Aorta (tissue), 5 donors: ENCODE data around the gene PHC1. TPM values are rescaled to one million over a fixed set of nuclear protein-coding genes. Genes with fewer than 3 reads are reported as not detected.
"Not testable (repeated sequence)": the region's sequence is repeated elsewhere in the genome, so short reads cannot be mapped to it uniquely, and the experiment has no call there.

ENCODE experiments used
- ATAC-seq: fragments of 200-7000 bp; cut with Tn5 transposase; one replicate; pipeline ENCODE4 v1.9.1; 2022; ENCODE audit warnings: moderate library complexity; ENCODE audit not compliant: low FRiP score
- DNase-seq, 2 donors: peaks; one replicate each; pipeline ENCODE4 v3.0.0-alpha.2; 2020
- H3K27ac ChIP-seq, 2 donors: one replicate each; pipeline ENCODE4 v1.5.1; 2013; ENCODE audit warnings: low read length in 2 of 2, mild to moderate bottlenecking in 2 of 2, moderate library complexity in 2 of 2, control low read depth in 1 of 2, inconsistent platforms in 1 of 2, low read depth in 1 of 2
- H3K27me3 ChIP-seq, 2 donors: one replicate each; pipeline ENCODE4 v1.6.1; 2013; ENCODE audit warnings: control low read depth in 1 of 2, low read length in 1 of 2, mild to moderate bottlenecking in 1 of 2, moderate library complexity in 1 of 2; ENCODE audit not compliant: insufficient read depth in 2 of 2, control insufficient read depth in 1 of 2
- H3K36me3 ChIP-seq, 2 donors: one replicate each; pipeline ENCODE4 v1.6.1; 2013; ENCODE audit warnings: control low read depth in 1 of 2, low read length in 1 of 2, mild to moderate bottlenecking in 1 of 2; ENCODE audit not compliant: insufficient read depth in 2 of 2, control insufficient read depth in 1 of 2
- H3K4me1 ChIP-seq, 2 donors: one replicate each; pipeline ENCODE4 v1.6.1; 2013; ENCODE audit warnings: low read length in 2 of 2, control low read depth in 1 of 2, mild to moderate bottlenecking in 1 of 2, moderate library complexity in 1 of 2; ENCODE audit not compliant: insufficient read depth in 2 of 2, control insufficient read depth in 1 of 2
- H3K4me3 ChIP-seq, 2 donors: one replicate each; pipeline ENCODE4 v1.5.1; 2013; ENCODE audit warnings: low read length in 2 of 2, control low read depth in 1 of 2, mild to moderate bottlenecking in 1 of 2
- H3K9me3 ChIP-seq: one replicate; pipeline ENCODE4 v1.6.1; 2013; ENCODE audit warnings: mild to moderate bottlenecking, low read length; ENCODE audit not compliant: control insufficient read depth
- WGBS, 2 donors: extraction: QIAGEN DNeasy Blood & Tissue Kit; methylation state at CpG; one replicate each; pipeline ENCODE4 v1.1.7; 2013; 5-methylcytosine and 5-hydroxymethylcytosine counted together
- intact Hi-C, 2 donors: fragments of 100-400 bp; cut with DNase I; formaldehyde crosslinking; loops; one replicate each; pipeline versions ENCODE4 v1.14.2 to v1.15.0; 2022
- long read RNA-seq, 2 donors: library from polyadenylated mRNA; unstranded; transcript quantifications; one replicate each; pipeline ENCODE4 v2.0.0, GENCODE V29; 2020 to 2021
- polyA plus RNA-seq, 2 donors: library from polyadenylated mRNA; stranded (reverse); fragments of 200-250 nt; gene quantifications; one replicate each; pipeline ENCODE4 v1.2.3, GENCODE V29; 2013
- total RNA-seq, 2 donors: library from RNA; stranded (reverse); fragmentation: NEBNext Ultra II Directional; extraction: Animal tissue kit (Norgen Biotek cat#: 25700); gene quantifications; one replicate each; pipeline ENCODE4 v1.2.1, GENCODE V29; 2021
- donor health status: healthy with polysubstance abuse.
- donor health status: Bipolar disorder and iron deficiency.
- donor health status: DM: no; HTN: no; CAD: no.
- donor health status: DM: no; HTN: no; CAD: no.
- donor health status: DM: yes; HTN: yes; CAD: no.

PHC1 gene
- total RNA-seq, result 10 to 100 TPM; 43.7 to 44.0 TPM
- 10 to 100 TPM; 10.5 to 58.3 TPM for polyA plus RNA-seq
- long read RNA-seq, donor 1, partial matches to known transcripts, result 20 of 22 reads
- long read RNA-seq, donor 1, other reads (novel, unspliced or antisense), result 0 of 22 reads
- long read RNA-seq, donor 2, partial matches to known transcripts, result 3 of 14 reads
- long read RNA-seq, donor 2, other reads (novel, unspliced or antisense), result 7 of 14 reads

DNA sequence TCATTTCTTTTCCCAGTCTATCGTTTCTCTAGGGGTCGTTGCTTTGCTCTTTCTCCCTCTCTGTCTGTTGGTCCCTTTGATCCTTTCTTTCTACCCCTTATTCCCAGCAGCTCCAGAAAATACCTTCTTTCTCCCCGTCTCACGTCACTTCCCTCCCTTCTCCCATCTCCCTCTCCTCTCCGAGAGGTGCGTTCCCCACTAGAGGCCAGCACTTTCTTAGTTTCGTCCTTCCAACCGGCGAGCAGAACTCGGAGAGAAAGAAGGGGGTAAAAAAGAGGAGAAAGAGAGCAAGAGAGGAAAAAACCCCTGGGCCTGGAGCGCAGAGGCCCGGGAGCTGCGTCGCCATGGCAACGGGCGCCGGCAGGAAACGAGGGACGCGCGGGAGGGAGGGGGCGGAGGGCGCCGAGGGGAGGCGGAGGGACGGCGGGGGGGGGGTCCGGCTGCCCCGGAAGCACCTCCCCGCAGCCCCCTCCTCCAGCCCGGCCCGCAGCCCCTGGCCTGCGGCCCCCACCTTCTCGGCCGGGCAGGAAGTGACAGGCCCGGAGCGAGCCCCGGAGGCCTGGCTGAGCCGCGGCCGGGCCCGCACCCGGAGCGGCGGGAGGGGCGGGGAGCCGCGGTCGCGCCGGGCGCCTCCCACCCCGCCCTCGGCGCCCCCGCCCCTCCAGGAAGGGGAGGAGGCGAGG lies at the start of gene PHC1:
TSS of gene PHC1 (plus strand) at position 477 of the 683 bp plus-strand sequence. CDS start 3,169 bp downstream, outside the sequence.
- H3K4me1 ChIP-seq, H3K27me3 ChIP-seq, H3K9me3 ChIP-seq, H3K36me3 ChIP-seq: not testable (repeated sequence)
- H3K4me3 ChIP-seq, result peak within 1 kb of the TSS; percentile 87 to 91
- 0 to 1% methylated on average over 16 to 36 of the region's 57 CpGs for WGBS, 2 donors
- intact Hi-C loops, result loop anchor here (1.0 to 5.0 kb wide), 2 partner anchors 35 to 38 kb away; partner anchors contain the start of gene M6PR (in 1 of the 2)
- peak within 1 kb of the TSS; percentile 87 to 92 for H3K27ac ChIP-seq
- ATAC-seq (peak; percentile 87), DNase-seq (peak; percentile 89 to 95)

- intact Hi-C loops, result no loop called here
- Histone ChIP-seq H3K27ac (no peak overlapping the region), H3K27me3 (no peaks in the 10 kb centered on the region), H3K9me3 (no peaks in the 10 kb centered on the region), H3K4me3 (no peak overlapping the region), H3K36me3 (no peaks in the 10 kb centered on the region), H3K4me1 (no peaks in the 10 kb centered on the region)
- DNase-seq (no peak), ATAC-seq (no peak)
- 68 to 72% methylated on average over 2 of the region's 2 CpGs for WGBS, 2 donors
These were observed 47.9 kb upstream of the PHC1 start for GRCh38 chr12:8866429-8866828.

DNA sequence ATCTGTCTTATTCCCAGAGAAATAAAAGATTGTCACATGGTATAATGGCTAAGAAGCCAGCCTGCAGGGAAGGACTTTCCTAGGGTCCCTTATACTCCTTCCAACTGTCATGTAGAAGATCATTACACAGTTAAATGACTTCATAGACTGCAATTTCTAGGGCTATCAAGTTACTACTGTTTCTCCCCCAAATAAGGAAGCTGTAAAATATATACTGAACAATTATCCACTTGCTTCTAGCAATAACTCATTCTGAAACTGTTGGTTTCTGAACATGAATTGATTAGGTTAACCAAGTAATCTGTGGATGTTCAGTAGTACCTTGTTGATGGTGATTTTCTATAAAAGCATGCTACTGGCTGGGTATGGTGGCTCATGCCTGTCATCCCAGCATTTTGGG lies 47.3 kb upstream of the PHC1 start:
- H3K27ac ChIP-seq, result no peak overlapping the region
- H3K27me3 ChIP-seq, result no peaks in the 10 kb centered on the region
- intact Hi-C loops, result no loop called here
- no peaks in the 10 kb centered on the region for H3K9me3 ChIP-seq
- DNase-seq (no peak), ATAC-seq (no peak)
- no peaks in the 10 kb centered on the region for H3K4me1 ChIP-seq
- no peaks in the 10 kb centered on the region for H3K36me3 ChIP-seq
- H3K4me3 ChIP-seq, result no peak overlapping the region

- no peak for DNase-seq
- ATAC-seq, result no peak
- Histone ChIP-seq H3K36me3 (no peaks in the 10 kb centered on the region), H3K4me1 (no peaks in the 10 kb centered on the region), H3K4me3 (no peak overlapping the region), H3K9me3 (no peaks in the 10 kb centered on the region), H3K27ac (no peak overlapping the region), H3K27me3 (no peaks in the 10 kb centered on the region)
- 90 to 93% methylated on average over 6 of the region's 6 CpGs for WGBS, 2 donors
- intact Hi-C loops, result no loop called here
These were observed 46.5 kb upstream of the PHC1 start for GRCh38 chr12:8867786-8868185.

DNA sequence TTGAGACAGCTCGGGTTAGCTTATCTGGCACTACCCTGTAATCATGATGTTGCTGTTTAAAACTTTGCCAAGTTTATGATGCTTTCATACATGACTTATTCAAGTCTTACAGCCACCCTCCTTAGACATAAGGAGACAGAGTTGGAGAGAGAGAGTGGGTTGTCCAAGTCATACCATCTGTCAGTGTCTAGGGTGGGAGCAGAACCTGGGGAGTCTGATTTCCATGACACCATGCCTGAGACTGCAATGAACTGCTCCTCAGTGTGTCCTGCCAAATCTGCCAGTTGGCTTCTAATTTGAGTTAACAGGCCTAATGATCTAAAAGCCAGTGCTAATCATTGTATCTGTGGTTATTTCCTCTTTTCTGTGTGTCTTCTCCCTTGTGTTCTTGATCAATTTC lies 43.7 kb upstream of the PHC1 start:
- no peak overlapping the region for H3K27ac ChIP-seq
- no peaks in the 10 kb centered on the region for H3K36me3 ChIP-seq
- H3K4me3 ChIP-seq, result no peak overlapping the region
- ATAC-seq (no peak), DNase-seq (no peak)
- H3K4me1 ChIP-seq, result no peaks in the 10 kb centered on the region
- H3K9me3 ChIP-seq, result no peaks in the 10 kb centered on the region
- no peaks in the 10 kb centered on the region for H3K27me3 ChIP-seq
- intact Hi-C loops, result no loop called here
- WGBS, 2 donors, result 75 to 80% methylated on average over 1 of the region's 1 CpG

DNA sequence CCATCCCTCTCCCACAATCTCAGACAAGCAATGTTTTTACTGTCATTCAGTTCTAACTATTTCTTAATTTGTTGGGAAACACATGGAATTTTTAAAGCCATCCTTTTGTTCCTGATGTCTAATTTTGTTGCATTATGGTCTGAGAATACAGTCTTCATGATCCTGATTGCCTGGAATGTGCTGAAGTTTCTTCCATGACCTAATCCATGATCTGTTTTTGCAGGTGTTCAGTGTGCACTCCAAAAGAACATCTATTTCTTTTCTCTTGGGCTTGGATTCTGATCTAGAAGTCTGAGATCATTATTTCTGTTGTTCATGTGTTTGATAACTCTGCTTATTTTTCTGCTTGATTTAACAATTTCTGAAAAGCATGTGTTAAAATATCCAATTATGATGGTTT lies 43.2 kb upstream of the PHC1 start:
- DNase-seq, result no peak
- Histone ChIP-seq H3K27me3 (no peaks in the 10 kb centered on the region), H3K4me1 (no peaks in the 10 kb centered on the region), H3K36me3 (no peaks in the 10 kb centered on the region), H3K4me3 (no peak overlapping the region), H3K27ac (no peak overlapping the region), H3K9me3 (no peaks in the 10 kb centered on the region)
- intact Hi-C loops, result no loop called here
- no peak for ATAC-seq

DNA sequence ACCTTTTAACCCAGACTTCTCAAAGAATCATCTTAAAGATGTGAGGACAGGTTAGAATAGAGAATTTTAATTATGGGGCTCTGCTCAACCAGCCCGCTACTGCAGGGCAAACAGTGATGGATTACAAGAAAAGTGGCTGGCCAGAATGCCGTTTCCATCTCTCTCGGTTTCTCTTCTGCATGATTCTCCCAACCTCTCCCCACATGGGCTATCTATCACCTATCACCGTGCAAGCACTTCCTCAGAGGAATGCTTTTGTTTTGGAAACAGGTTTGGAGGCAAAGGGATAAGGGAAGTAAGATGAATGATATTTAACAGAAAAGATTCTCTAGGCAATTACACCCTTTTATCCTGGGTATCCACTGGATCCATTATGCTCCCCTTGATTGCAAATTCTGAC lies 37.4 kb upstream of the PHC1 start:
- Histone ChIP-seq H3K27me3 (no peaks in the 10 kb centered on the region), H3K27ac (no peak overlapping the region), H3K9me3 (no peaks in the 10 kb centered on the region), H3K36me3 (no peaks in the 10 kb centered on the region), H3K4me3 (no peak overlapping the region), H3K4me1 (no peaks in the 10 kb centered on the region)
- DNase-seq (no peak), ATAC-seq (no peak)
- WGBS, 2 donors, result 28 to 36% methylated on average over 4 of the region's 4 CpGs
- intact Hi-C loops, result no loop called here

- Histone ChIP-seq H3K27ac (no peak overlapping the region), H3K4me3 (no peak overlapping the region), H3K27me3 (no peaks in the 10 kb centered on the region), H3K4me1 (no peaks in the 10 kb centered on the region), H3K36me3 (no peaks in the 10 kb centered on the region), H3K9me3 (no peaks in the 10 kb centered on the region)
- 92 to 93% methylated on average over 6 of the region's 6 CpGs for WGBS, 2 donors
- no peak for DNase-seq
- no peak for ATAC-seq
- intact Hi-C loops, result no loop called here
These were observed 27.6 kb upstream of the PHC1 start for GRCh38 chr12:8886502-8887284.
